Ectodermal cell (in vitro differentiated cells): ENCODE data around the gene PYM1.

Experiments used
- H3K27ac ChIP-seq: 2 replicates; pipeline ENCODE4 v1.7.0; 2013; ENCODE audit warnings: mild to moderate bottlenecking, low read depth, low read length; ENCODE audit not compliant: insufficient read depth, poor library complexity, severe bottlenecking
- H3K27me3 ChIP-seq: 2 replicates; pipeline ENCODE4 v1.7.0; 2013; ENCODE audit warnings: mild to moderate bottlenecking, low read length; ENCODE audit not compliant: insufficient read depth, control insufficient read depth, poor library complexity, severe bottlenecking
- H3K36me3 ChIP-seq: one replicate; pipeline ENCODE4 v1.7.0; 2013; ENCODE audit warnings: low read length; ENCODE audit not compliant: control insufficient read depth, insufficient read depth
- H3K4me1 ChIP-seq: one replicate; pipeline ENCODE4 v1.7.0; 2013; ENCODE audit warnings: low read length; ENCODE audit not compliant: control insufficient read depth, insufficient read depth
- H3K4me3 ChIP-seq: 2 replicates; pipeline ENCODE4 v1.7.0; 2013; ENCODE audit warnings: low read depth, low read length, control low read depth; ENCODE audit not compliant: insufficient read depth
- H3K9me3 ChIP-seq: 2 replicates; pipeline ENCODE4 v1.7.0; 2013; ENCODE audit warnings: mild to moderate bottlenecking, low read length, moderate library complexity; ENCODE audit not compliant: control insufficient read depth
- WGBS, 2 experiments: methylation state at CpG; one replicate each; pipeline ENCODE4 v1.1.7; 2013; ENCODE audit warnings: missing lambda C conversion rate in 2 of 2; 5-methylcytosine and 5-hydroxymethylcytosine counted together

The PYM1 gene

DNA sequence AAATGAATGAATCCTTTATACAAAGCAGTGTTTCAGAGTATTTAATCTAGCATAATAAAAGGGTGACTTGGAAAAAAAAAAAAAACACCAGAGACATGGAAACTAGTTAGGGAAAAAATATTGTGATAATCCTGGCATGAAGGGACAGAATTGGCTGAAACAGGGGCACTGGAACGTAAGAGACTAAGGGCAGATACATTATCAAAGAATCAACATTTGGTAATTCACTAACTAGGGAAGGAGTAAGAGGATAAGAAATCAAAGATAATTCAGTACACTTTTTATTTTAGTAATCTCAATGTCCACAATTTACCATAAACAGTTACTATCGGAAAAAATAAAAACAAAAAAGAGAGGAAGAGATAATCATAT lies 18.2 kb downstream of the PYM1 start:
- H3K36me3 ChIP-seq, result no peaks in the 10 kb centered on the region
- 79% methylated on average over 2 of the region's 2 CpGs; no CpG with 5 or more reads in 1 of the 2 experiments for WGBS, 2 experiments
- H3K27me3 ChIP-seq, result no peaks in the 10 kb centered on the region
- peak overlapping the region; percentile 0 for H3K27ac ChIP-seq
- H3K9me3 ChIP-seq, result no peaks in the 10 kb centered on the region
- H3K4me3 ChIP-seq, result no peak overlapping the region
- H3K4me1 ChIP-seq, result peaks cover 5% of the 10 kb centered on the region

DNA sequence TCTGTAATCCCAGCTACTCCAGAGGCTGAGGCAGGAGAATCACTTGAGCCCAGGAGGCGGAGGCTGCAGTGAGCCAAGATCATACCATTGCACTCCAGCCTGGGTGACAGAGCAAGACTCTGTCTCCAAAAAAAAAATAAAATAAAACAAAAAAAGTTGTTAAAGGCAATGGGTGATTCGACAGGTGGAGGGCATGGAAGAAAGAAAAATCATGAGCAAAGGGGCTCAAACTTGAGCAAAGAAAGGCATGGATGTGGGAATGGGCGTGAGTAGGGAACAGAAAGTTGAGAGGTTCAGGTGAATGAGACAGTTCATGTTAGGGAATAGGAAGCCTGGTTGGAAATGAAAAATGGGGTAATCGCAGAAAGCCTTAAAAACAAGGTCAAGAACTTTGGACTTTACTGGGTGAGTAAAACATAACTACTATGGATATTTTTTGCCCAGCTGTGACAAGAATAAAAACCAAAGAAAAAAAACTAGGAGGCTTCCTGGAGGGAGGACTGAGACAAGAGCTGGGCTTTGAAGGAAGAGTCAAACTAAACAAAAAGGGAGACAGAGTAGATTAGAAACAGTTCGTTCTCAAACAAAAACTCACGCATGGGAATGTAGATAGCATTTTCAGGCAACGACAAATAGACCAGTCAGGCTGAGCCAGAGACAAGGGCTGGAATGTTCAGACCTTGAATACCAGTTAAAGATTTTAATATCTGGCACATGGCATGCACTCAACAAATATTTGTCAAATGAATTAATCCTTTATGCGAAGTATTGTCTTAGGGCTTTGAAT lies 18.8 kb downstream of the PYM1 start:
- Histone ChIP-seq H3K27me3 (no peaks in the 10 kb centered on the region), H3K27ac (peak overlapping the region; percentile 0), H3K36me3 (no peaks in the 10 kb centered on the region), H3K4me3 (no peak overlapping the region), H3K9me3 (no peaks in the 10 kb centered on the region), H3K4me1 (peaks cover 5% of the 10 kb centered on the region)
- 82 to 84% methylated on average over 7 to 8 of the region's 8 CpGs for WGBS, 2 experiments

DNA sequence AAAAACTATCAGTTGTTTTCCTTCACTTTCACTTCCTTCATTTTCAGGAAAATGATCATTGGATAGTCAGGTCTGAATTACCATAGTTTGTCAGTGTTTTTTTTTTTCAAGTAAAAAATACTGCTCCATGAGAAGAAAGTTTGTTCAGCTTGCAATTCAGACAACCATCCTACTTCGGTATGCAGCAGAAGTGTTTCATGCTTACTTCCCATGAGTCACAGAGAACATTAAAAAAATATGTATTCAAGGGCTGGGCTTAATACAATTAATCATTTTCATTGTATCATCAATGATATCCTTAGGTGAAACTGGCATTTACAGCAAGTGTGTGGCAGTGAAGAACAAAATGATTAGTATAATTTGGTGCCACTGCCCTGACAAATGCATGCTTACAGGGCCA lies 21.6 kb downstream of the PYM1 start:
- Histone ChIP-seq H3K36me3 (peaks cover 17% of the 10 kb centered on the region), H3K27me3 (no peaks in the 10 kb centered on the region), H3K4me1 (peaks cover 5% of the 10 kb centered on the region), H3K27ac (no peak overlapping the region), H3K4me3 (no peak overlapping the region), H3K9me3 (no peaks in the 10 kb centered on the region)
- WGBS, 2 experiments, result 93% methylated on average over 1 of the region's 1 CpG; no CpG with 5 or more reads in 1 of the 2 experiments

DNA sequence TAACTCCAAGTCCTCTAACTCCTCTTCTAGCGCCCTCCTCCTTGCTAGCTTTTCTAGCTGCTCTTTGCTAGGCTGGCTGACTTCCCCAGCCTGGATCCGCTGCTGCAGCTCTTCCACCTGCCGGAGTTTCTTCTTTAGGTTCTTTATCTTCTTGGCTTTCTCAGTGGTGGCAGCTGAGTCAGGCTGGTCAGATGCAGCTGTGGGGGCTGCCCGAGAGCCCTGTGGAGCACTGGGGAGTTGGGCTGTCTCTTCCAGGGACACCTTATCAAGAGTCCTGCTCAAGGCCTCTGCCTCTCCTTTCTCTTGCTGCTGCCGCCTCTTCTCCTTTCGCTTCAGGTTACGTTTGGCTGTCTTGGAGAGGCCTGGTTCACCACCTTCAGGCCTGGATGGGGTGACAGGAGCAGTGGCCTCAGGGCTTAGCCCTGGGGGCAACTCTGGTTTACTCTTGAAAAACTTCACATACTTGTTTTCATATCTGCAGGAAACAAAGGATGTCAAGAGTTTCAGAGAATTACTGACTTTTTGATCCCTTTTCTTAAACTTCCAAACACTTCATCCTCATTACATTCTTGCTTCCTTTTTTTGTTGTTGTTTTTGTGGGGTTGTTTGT lies 25.7 kb downstream of the PYM1 start:
- H3K27ac ChIP-seq, result no peak overlapping the region
- H3K36me3 ChIP-seq, result peaks cover 20% of the 10 kb centered on the region
- H3K27me3 ChIP-seq, result no peaks in the 10 kb centered on the region

GRCh38 chr12:55899082-55899481 lies 28.6 kb downstream of the PYM1 start:
- Histone ChIP-seq H3K27ac (no peak overlapping the region), H3K27me3 (no peaks in the 10 kb centered on the region), H3K4me3 (no peak overlapping the region), H3K9me3 (no peaks in the 10 kb centered on the region), H3K4me1 (no peaks in the 10 kb centered on the region), H3K36me3 (peaks cover 20% of the 10 kb centered on the region)
- WGBS, 2 experiments, result 92 to 100% methylated on average over 1 to 2 of the region's 2 CpGs

More for the DNA sequence above, 25.7 kb downstream of the PYM1 start:
- H3K4me1 ChIP-seq, result no peaks in the 10 kb centered on the region
- WGBS, 2 experiments, result 95% methylated on average over 7 of the region's 7 CpGs
- H3K4me3 ChIP-seq, result no peak overlapping the region
- no peaks in the 10 kb centered on the region for H3K9me3 ChIP-seq

GRCh38 chr12:55893723-55894122 lies 34.0 kb downstream of the PYM1 start:
- WGBS, 2 experiments, result no CpG with 5 or more reads among the region's 1 CpG
- H3K27ac ChIP-seq, result no peak overlapping the region
- no peaks in the 10 kb centered on the region for H3K4me1 ChIP-seq
- no peak overlapping the region for H3K4me3 ChIP-seq
- no peaks in the 10 kb centered on the region for H3K9me3 ChIP-seq
- no peaks in the 10 kb centered on the region for H3K36me3 ChIP-seq
- no peaks in the 10 kb centered on the region for H3K27me3 ChIP-seq

DNA sequence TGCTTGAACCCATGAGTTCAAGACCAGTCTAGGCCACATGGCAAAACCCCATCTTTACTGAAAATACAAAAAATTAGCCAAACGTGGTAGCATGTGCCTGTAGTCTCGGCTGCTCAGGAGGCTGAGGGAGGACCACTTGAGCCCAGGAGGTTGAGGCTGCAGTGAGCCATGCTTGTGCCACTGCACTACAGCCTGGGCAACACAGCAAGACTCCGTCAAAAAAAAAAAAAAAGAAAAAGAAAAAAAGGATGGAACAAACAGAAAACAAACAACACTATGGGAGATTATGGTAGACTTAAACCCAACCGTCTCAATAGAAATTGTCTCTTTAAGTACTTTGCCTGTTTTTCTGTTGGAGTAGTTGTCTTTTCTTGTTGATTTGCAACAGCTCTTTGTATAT lies 36.4 kb downstream of the PYM1 start:
- WGBS, 2 experiments, result 90 to 92% methylated on average over 2 to 4 of the region's 4 CpGs
- no peaks in the 10 kb centered on the region for H3K9me3 ChIP-seq

DNA sequence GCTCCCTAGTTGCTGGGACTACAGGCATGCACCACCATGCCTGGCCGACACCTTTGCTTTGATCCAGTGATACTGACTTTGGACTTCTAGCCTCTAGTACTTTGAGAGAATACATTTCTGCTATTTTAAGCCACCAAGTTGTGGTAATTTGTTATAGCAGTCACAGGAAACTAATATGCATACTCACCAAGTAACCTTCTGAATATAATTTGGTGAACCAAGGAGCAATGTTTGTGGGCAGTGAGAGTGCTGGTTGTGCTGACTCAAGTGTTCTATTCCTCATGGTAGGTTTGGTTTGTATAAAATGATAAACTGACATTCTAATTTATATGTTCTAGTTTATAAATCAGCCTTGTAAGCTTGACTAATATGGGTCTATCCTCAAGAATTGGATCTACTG lies 42.6 kb downstream of the PYM1 start:
- Histone ChIP-seq H3K9me3 (no peaks in the 10 kb centered on the region), H3K4me1 (no peaks in the 10 kb centered on the region), H3K27me3 (no peaks in the 10 kb centered on the region), H3K27ac (no peak overlapping the region), H3K4me3 (no peak overlapping the region), H3K36me3 (no peaks in the 10 kb centered on the region)
- 90 to 94% methylated on average over 1 of the region's 1 CpG for WGBS, 2 experiments

More for the DNA sequence above, 36.4 kb downstream of the PYM1 start:
- H3K36me3 ChIP-seq, result no peaks in the 10 kb centered on the region
- no peaks in the 10 kb centered on the region for H3K27me3 ChIP-seq
- H3K27ac ChIP-seq, result no peak overlapping the region
- no peaks in the 10 kb centered on the region for H3K4me1 ChIP-seq
- H3K4me3 ChIP-seq, result no peak overlapping the region

DNA sequence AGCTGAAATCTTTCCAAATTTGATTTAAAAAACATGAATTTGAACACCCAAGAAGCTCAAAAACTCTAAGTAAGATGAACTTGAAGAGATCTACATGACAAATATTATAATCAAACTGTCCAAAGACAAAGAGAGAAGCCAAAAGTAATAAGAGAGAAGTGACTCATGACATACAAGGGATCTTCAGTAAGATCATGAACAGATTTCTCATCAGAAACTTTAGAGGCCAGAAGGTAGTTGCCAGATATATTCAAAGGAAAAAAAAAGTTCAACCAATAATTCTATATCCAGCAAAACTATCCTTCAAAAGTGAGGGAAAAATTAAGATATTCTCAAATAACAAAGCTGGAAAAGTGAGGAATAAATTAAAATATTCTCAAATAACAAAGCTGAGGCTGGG lies 49.9 kb downstream of the PYM1 start:
- Histone ChIP-seq H3K4me3 (no peak overlapping the region), H3K27ac (no peak overlapping the region), H3K36me3 (no peaks in the 10 kb centered on the region), H3K9me3 (no peaks in the 10 kb centered on the region), H3K4me1 (no peaks in the 10 kb centered on the region), H3K27me3 (no peaks in the 10 kb centered on the region)

DNA sequence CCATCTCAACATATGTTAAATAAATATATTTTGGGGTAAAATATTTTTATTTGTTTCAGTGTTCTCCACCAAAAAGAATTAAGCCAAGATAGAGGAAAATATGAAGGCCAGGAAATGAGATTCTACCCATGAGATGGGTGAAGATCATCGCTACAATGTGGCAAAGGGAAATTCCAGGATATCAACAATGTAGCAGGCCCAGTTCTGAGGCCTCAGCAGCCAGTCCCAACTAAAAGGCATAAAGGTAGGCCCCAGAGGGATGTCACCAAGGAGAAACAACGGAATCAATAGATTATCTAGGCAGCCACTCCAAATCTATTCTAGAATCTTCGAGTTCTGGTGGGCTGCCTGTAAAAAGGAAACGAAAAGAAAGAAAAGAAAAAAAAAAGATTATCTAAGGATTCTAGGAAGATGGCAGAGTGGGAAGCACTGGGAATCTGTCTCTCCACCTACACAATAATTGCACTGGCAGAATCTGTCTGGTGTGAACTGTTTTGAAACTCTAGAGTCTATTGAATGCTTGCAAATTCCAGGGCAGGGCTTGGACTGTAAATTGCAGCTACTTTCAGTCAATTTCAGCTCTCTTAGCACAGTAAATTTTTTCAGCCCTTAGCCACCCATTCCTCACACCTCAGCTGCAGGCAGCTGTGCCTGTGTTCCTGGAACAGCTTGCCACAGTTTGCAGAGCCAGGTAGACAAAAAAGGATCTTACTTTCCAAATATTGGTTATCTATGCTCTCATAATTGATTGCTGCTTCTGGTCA lies 51.8 kb downstream of the PYM1 start:
- H3K4me1 ChIP-seq, result no peaks in the 10 kb centered on the region
- no peaks in the 10 kb centered on the region for H3K36me3 ChIP-seq
- no peaks in the 10 kb centered on the region for H3K27me3 ChIP-seq
- no peaks in the 10 kb centered on the region for H3K9me3 ChIP-seq
- no peak overlapping the region for H3K4me3 ChIP-seq
- WGBS, 2 experiments, result 83 to 94% methylated on average over 2 to 4 of the region's 4 CpGs
- no peak overlapping the region for H3K27ac ChIP-seq
